ENCODE data around the gene EPB41.
"Not testable (repeated sequence)": the region's sequence is repeated elsewhere in the genome, so short reads cannot be mapped to it uniquely, and the experiment has no call there.

EPB41 gene

DNA sequence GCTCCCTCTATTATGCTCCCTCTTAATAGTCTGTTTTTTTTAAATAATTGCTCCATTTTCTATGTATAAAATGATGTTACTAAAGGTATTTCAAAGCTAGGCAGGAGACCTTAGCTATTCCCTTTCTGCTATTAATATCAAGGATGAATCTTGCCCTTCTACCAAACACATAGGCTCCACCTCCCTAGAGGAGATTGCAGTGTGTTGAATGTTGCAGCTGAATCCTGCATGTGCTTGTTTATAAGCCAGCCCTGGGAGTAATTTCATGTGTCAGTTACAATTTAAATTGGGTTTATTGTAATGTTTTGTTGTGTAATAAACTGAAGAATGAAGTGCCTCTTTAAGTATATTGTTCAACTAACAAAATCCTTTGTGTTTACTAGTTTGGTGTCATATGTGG is 143.3 kb downstream of the EPB41 start:
- DNase-seq, result no peak

DNA sequence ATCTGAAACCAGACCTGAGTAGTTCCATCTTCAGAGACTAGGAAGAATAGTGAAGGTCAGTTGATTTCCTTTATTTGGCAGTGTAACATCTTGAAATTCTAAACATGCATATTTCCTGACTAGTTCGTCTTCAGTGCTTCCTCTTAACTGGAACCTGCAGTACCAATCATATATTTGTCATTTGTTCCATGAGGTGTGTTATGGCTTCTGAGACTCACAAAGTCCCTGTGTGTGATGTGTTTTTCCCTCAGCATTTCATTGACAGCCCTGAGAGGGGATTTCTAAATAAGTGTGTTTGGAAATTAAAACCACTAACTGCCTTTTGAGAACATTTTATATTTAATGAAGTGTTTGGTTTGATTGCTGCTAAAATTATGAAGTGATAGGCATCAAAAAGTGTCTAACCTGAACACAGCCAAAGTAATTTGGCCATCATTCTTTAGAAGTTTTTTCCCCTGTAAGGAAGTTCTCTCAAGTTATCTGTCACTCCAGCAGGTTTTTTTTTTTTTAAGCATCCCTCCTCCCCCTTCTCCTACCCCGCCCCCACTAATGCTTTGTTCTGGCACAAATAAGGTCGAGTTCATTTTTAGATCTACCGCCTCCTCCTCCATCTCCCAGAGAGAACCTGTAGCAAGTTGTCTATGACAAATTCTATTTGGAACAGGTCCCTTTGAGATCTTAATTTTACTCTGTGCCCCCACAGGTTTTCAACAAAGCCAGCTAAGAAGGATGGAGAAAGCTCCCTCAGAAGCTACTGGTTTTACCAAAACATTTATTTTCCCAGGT is 148.0 kb downstream of the EPB41 start:
- DNase-seq, result peak; percentile 53

DNA sequence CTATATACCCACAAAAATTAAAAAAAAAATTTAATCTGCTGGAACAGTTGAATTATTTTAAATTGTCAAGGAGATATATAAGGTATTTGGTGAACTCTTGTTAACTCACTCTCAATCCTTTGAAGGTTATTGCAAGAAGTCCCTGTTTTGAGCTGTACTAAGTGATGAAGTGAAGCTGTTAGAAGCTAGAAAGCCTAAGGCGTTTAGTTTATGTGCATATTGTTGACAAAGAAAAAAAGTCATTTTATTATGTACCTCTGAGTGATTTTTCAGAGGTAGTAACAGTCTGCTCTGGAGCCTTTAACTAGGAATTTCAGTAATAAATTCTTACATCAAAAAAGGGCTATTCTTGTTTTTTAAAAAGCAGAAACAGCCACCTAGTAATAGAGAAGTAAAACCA is 149.7 kb downstream of the EPB41 start:
- DNase-seq, result no peak

DNA sequence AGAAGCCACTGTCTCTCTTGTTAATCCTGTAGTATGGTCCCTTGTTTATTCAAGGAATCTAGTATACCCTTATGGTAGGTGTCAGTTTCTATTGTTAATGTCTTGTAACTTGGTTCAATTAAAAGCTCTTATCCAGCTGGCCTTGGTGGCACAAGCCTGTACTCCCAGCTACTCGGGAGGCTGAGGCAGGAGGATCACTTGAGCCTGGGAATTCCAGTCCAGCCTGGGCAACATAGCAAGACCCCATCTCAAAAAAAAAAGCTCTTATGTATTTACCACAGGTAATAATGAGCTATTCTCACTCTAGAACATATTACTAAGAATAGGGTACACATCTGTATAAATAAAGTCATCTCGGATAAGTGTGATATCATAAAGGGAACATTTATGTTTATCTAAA is 162.8 kb downstream of the EPB41 start:
- DNase-seq, result no peak

DNA sequence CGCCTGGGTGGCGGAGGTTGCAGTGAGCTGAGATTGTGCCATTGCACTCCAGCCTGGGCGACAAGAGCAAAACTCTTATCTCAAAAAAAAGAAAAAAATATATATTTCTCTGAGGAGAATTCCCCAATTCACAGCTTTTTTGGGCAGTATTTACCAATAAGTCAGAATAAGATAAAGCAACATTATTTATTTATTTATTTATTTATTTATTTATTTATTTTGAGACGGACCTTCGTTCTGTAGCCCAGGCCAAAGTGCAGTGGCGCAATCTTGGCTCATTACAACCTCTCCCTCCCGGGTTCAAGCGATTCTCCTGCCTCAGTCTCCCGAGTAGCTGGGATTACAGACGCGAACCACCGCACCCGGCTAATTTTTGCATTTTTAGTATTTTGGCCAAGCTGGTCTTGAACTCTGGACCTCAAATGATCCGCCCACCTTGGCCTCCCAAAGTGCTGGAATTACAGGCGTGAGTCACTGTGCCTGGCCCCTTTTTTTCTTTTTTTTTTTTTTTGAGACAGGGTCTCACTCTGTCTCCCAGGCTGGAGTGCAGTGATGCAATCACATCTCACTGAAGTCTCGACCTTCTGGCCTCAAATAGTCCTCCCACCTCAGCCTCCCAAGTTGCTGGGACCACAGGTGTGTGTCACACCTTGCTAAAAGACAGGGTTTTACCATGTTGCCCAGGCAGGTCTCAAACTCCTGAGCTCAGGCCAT is 165.7 kb downstream of the EPB41 start:
- DNase-seq, result not testable (repeated sequence)

DNA sequence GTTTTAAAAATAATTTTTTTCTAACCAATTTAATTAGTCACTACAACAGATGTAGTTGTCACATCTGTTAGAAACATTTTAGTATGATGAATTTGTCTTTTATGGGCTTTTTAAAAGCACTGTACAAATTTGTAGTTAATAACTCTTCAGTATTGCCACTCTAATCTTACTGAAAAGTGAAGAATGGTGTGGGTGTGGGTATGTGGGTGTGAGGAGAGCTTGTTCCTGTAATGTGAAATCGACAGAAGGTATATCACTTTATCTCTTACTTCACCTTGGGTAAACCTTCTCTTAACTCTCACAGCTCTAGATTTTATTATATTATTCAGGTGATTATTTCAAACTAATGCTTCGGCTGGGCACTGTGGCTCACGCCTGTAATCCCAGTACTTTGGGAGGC is 166.8 kb downstream of the EPB41 start:
- DNase-seq, result no peak

DNA sequence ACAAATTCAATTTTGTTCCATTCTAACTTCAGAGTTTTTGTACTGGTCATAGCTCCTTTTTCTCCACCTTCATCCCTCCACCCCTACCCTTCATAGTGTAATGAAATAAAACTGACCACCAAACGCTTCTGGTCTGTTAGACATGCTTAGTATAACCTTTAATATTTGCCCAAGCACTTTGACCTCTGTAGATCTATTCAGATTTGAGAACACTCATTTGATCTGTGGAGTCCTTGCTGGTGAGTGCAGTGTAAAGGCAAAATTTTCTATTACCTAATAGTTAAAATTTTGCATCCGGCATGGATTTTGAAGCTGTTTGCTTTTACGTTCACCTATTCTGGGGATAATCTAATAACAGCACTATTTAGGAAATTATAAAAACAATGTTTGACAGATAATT is 168.2 kb downstream of the EPB41 start:
- no peak for DNase-seq

DNA sequence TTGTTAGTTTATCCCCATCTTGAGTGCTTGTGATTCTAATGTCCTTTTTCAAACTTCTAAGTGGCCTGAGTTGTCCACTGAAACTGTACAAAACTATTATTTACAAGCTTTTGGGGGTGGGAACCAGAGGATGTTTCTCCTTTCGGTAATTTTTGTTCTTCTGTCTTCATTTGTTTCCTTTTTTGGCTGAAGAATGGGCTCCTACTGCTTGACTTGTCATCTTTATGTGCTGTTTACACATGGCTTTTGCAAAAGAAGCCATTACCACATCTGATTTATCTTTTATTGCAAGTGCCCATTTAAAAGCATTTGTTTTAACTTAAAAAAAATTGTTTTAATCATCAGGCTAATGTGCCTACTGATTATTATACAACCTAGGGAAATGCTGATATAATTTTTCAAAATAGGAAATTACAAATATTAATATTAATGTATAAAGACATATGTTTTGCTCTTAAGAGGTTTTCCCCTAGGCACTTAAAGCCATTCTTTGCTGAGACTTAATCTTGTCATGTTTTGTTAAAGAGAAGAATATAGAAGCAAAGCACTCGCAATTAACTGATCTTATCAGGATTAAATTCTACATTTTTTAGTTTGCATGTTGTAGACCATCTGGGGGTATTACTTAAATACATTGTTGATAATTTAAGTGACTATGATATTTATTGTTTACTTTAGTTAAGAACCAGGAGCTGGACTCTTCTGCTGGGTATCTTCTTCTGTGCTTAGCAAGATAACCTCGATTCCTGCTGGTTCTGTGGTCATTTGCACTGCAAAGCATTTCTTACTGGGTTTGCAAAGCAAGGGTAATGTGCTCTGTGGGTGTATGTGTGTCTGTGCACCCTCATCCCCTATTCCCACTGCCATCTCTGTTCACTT is 169.2 kb downstream of the EPB41 start:
- no peak for DNase-seq

DNA sequence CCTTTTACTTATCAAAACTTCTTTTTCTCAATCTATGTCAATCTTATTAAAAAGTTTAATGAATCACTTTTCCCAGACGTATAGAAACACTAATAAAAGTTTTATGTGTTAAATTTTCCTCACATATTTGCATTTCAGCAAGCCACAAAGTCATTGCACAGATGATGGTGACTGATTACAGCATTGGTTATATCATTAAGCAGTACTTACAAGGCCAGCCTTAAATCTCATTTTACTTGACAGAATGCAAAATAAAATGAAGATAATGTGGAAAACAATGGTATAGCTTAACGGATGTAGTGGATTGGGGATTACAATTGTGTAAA is 169.8 kb downstream of the EPB41 start:
- no peak for DNase-seq

DNA sequence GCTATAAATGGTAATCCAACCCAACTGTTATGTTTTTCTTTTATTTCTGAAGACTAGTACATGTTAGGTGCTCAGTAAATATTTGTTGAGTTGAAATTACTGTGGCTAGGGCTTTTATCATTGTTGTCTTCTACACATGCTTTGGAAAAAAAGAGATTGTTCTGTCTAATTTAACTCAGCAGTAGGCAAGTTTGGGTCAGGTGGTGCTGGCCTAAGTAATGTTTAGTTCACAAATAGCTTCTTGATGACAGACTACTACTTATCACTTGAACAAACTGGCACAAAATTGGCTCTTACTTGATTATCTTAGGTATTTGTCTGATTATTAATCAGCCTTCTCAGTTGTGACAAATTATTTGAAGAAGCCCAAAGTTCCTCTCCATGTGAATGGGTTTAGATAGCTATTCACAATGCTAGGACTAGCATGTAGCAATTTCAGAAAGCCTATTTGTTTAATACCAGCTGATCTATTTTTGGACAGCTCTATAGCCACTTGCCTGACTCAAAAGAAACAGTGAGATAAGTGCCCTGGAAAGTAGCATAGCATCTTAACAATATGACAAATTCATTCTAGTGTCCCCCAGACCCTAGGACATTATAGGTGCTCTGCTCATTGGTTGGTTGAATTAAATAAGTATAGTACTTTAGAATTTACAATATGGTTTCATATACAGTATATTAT is 176.7 kb downstream of the EPB41 start:
- no peak for DNase-seq

DNA sequence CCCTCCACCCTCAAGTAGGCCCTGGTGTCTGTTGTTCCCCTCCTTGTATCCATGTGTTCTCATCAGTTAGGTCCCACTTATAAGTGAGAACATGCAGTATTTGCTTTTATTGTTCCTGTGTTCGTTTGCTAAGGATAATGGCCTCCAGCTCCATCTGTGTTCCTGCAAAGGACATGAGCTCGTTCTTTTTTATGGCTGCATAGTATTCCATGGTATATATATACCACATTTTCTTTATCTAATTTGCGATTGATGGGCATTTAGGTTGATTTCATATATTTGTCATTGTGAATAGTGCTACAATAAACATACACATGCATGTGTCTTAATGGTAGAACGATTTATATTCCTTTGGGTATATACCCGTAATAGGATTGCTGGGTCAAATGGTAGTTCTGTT is 178.3 kb downstream of the EPB41 start:
- not testable (repeated sequence) for DNase-seq

DNA sequence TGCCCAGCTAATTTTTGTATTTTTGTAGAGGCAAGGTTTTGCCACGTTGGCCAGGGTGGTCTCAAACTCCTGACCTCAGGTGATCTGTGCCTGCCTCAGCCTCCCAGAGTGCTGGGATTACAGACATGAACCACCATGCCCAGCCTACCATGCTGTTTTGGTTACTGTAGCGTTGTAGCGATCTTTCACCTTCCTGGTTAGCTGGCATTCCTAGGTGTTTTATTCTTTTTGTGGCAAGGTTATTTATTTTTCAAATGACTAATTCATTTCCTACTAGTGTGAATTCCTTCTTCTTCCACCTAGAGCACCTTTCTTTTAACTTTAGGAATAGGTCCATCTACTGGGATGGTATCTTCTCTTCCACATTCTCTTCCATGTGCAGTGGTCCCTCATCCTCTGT is 180.1 kb downstream of the EPB41 start:
- DNase-seq, result no peak

DNA sequence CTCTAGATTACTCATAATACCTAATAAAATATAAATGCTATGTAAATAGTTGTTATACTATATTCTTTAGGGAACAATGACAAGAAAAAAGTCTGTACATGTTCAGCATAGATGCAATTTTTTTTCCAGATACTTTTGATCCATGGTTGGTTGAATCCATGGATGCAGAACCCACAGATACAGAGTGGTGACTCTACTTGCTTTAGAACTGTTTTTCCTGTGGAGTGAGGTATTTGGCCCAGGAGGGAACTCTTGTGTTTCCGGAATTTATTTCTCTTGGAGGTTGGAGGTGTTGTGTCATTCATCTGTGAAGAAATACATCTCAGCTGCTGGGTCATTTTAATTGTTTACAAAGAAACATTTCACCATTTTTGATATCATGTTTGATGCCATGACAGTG is 180.6 kb downstream of the EPB41 start:
- DNase-seq, result no peak

DNA sequence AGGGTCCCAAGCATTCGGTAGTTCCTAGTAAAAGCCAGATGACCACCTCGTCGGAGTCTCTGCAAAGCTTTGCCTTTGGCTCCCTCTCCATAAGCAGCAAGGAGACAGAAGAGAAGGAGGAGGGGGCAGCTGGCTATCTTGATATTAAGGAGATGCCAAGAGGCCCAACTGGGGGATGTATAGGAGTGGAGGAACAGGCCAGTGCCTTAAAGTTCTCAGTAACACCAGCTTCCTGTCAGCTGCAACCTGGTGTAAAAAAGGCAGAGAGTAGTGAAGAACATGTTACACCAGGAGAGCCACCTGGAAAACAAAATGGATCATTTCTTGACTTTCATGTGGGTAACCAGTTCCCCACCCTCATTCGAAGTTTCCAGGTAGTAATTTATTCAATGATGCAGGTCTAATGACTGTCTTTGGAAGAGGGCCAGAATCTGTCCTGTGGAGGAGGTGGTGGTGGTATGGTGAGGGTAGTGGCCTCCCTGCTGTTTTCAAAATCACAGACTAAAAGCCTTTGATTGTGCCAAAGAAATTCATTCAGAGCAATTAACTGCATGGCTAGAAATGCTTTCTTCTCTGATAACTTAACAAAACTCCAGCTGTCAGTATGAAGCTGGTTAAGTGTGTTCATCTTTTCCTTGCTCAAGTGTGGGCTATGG is 182.0 kb downstream of the EPB41 start:
- no peak for DNase-seq

DNA sequence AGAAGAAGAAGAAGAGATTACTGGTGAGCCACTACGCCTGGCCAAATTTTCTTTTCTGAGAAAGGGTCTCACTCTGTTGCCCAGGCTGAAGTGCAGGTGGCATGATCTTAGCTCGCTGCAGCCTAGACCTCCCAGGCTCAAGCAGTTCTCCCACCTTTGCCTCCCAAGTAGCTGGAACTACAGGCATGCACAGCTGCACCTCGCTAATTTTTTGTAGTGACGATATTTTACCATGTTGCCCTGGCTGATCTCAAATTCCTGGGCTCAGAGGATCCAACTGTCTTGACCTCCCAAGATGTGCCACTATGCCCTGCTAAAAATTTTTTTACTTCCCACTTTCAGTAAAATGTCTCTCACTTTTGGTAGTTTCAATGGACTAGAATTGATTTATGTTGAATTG is 184.9 kb downstream of the EPB41 start:
- DNase-seq, result no peak

DNA sequence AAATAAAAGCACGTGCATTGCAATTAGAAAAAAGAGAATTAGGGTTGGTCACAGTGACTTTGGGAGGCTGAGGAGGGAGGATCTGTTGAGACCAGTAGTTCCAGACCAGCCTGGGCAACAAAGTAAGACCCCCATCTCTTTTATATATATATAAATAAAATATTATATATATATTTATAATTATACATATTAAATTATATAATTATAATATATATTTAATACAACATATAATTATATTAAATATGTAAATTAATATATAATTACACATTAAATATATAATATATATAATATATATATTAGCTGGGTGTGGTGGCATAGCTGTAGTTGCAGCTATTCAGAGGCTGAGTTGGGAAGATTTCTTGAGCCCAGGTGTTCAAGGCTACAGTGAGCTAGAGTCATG is 186.1 kb downstream of the EPB41 start:
- no peak for DNase-seq

DNA sequence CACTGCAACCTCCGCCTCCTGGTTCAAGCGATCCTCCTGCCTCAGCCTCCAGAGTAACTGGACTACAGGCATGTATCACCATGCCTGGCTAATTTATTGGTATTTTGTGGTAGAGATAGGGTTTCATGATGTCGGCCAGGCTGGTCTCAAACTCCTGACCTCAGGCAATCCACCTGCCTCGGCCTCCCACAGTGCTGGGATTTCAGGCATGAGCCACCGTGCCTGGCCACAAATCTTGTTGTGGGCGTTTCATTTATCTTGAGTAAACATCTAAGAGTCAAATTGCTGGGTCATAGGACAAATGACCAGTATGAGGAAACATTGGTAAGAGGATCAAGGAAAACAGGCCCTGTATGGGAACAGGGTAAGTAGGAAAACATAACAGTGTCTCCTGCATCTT is 191.5 kb downstream of the EPB41 start:
- DNase-seq, result no peak

DNA sequence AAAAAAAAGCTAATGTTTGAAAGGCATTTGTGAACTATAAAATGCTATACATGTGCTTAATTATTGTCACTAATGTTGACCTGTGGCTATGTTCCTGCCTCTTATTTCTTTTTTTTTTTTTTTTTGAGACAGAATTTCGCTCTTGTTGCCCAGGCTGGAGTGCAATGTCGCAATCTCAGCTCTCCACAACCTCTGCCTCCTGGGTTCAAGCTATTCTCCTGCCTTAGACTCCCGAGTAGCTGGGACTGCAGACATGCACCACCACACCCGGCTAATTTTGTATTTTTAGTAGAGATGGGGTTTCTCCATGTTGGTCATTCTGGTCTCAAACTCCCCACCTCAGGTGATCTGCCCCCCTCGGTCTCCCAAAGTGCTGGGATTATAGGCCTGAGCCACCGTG is 193.7 kb downstream of the EPB41 start:
- not testable (repeated sequence) for DNase-seq

DNA sequence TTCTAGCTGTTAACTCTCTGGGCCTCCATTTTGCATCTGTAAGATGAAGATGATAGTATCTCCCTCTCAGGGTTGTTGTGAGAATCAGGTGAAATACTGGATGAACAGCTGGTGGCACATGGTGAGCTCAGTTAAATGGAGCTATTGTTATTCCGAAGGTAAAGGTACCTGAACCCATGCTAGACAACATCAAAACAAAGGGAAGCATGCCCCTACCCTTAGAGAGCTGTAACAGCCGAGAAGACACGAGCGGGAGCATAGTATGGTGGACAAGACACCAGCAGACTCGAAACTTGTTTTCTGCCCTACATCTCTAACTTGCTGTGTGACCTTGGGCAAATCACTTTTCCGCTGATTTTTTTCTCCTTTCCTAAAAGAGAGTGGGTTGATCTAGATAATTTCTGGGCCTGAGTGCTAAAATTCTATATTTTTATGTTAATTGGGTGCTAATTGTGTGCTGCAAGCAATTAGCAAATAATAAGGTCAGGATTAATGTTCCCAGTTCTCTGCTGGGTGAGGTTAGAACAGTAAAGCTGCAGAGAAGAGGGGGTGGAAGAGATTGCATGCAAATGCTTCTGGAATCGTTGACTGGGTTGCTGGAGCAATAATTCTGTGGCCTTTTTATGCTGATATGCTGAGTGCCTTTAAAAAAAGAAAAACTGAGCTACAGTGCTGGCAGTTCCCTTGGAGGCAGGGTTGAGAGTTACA is 198.5 kb downstream of the EPB41 start:
- DNase-seq, result no peak

DNA sequence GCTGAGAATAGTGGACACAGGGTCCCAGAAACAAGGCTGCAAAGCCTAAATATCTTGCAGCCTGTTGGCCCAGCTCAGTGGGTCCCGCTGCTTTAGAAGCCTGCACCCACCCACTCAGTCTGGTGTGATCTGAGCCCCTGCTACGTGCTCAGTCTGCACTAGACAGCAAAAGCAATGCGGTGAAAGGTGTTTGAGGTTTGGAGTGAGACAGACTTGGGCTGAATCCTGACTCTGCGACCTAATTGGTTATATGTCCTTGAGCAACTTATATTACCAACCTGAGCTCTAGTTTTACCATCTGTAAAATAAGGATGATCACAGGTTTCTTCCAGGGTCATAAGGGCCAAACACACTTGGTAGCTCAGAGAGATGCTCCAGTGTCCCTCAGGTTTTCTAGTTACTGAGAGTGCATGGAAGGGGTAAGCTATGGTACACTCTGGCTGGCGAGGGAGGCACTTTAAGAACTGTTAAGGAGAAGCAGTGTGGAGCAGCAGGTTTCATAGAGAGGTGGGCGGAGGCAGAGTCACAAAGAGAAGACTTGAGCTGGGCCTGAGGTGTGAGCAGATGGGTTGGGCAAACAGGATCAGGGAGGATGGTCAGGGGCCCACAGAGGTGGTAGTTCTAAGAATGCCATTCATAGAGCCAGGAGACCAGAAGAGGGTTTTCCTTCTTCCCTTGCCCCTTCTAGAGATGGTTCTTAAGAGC is 199.2 kb downstream of the EPB41 start:
- no peak for DNase-seq

DNA sequence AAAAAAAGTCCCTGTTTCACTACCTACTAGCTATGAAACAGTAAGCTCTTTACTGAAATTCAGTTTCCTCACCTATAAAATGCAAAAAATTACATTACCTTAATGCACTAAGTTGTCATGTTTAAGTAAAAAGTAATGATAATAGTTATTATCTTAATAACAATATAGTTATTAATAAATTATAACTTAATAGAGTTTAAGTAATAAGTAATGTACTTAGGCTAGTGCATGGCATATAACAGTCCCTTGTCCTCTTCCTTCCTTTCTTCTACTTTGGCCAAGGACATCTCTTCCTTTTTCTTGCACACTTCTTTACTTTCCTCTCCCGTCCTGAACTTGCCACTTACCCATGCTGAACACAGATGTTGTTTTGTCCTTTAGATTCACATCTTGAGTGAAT is 200.3 kb downstream of the EPB41 start:
- DNase-seq, result no peak
